ENCODE data around the gene CRTC2. TPM values are rescaled to one million over a fixed set of nuclear protein-coding genes. Genes with fewer than 3 reads are reported as not detected.
A peak's percentile ranks its signal among the peaks of the same experiment; 100 is the strongest.

Gene CRTC2
- total RNA-seq, 2 donors from 2014 or later, result 26.9 to 40.7 TPM

GRCh38 chr1:153963850-153964331 is 5.5 kb upstream of the CRTC2 start:
- Histone ChIP-seq H3K4me1 (peaks cover 22% of the 10 kb centered on the region), H3K4me3 (peak overlapping the region; percentile 63), H3K27me3 (no peaks in the 10 kb centered on the region), H3K36me3 (peaks cover 11% of the 10 kb centered on the region), H3K27ac (peak overlapping the region; percentile 96), H3K9ac (ENCODE audit: low read depth in 2 of 2, low read length in 2 of 2) (peak overlapping the region; percentile 60 to 99), H3K9me3 (no peaks in the 10 kb centered on the region)
- TF ChIP-seq, protein P1, sequence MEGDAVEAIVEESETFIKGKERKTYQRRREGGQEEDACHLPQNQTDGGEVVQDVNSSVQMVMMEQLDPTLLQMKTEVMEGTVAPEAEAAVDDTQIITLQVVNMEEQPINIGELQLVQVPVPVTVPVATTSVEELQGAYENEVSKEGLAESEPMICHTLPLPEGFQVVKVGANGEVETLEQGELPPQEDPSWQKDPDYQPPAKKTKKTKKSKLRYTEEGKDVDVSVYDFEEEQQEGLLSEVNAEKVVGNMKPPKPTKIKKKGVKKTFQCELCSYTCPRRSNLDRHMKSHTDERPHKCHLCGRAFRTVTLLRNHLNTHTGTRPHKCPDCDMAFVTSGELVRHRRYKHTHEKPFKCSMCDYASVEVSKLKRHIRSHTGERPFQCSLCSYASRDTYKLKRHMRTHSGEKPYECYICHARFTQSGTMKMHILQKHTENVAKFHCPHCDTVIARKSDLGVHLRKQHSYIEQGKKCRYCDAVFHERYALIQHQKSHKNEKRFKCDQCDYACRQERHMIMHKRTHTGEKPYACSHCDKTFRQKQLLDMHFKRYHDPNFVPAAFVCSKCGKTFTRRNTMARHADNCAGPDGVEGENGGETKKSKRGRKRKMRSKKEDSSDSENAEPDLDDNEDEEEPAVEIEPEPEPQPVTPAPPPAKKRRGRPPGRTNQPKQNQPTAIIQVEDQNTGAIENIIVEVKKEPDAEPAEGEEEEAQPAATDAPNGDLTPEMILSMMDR (IDR thresholded peaks at IDR 0.05), result no peak
- intact Hi-C loops (cut with DNase I), result no loop called here
- peak; percentile 70 for DNase-seq

- peak; percentile 100 for DNase-seq
- Histone ChIP-seq H3K9ac (ENCODE audit: low read depth in 2 of 2, low read length in 2 of 2) (peak within 1 kb of the TSS; percentile 92 to 99), H3K4me3 (peak within 1 kb of the TSS; percentile 63), H3K27ac (peak within 1 kb of the TSS; percentile 96), H3K9me3 (no peaks in the 10 kb centered on the region), H3K27me3 (no peaks in the 10 kb centered on the region), H3K36me3 (peaks cover 11% of the 10 kb centered on the region), H3K4me1 (peaks cover 23% of the 10 kb centered on the region)
- TF ChIP-seq, protein P1 (IDR thresholded peaks at IDR 0.05), result no peak
- intact Hi-C loops (cut with DNase I), result no loop called here
Observed at GRCh38 chr1:153963030-153963849, 4.8 kb upstream of the CRTC2 start, which contains the start of gene SLC39A1. TSS of gene SLC39A1 (minus strand) at chr1:153963537. CDS start at chr1:153962715, 822 bp downstream.

DNA sequence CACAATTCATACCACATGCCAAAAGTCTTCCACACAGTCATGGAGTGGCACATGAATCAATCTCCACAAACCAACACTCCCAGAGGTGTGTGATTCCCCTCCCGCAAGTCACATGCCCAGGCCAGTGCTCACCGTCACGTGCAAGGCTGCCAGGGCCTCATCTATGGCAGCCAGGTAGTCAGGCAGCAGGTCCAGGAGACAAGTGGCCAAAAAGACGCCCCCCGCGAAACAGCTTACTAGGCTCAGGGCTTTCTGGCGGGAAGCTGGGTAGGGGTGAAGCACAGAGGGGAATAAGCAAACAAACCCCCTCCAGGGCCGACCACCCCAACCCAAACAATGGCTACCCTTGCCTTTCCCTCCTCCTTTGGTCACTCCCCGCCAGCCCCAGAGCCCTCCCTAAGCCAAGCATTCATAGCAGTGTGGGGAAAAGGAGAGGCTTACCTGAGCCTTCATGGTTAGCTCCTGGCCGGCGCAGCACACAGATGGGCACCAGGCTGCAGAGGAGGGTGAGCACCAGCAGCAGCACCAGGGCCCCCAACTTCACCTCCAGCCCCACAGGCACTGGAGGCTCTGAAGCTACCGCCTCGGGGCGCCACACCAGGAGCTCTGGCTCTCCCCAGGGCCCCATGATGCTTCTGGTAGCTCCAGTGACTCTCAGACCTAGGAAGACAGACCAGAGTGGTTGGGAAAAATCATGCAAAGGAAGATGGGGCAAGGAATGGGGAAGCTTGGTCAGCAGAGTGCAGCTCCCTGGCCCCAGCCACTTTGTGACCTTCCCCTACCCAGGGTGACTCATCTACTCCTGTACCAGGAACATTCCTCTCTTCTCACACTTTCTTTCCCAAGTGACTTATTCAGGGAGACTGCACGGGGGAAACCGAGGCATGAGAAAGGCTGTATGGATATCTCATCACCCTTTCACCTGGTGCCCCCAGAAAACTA is 3.9 kb upstream of the CRTC2 start:
- peaks cover 23% of the 10 kb centered on the region for H3K4me1 ChIP-seq

GRCh38 chr1:153961421-153961820 is 3.0 kb upstream of the CRTC2 start:
- H3K9ac ChIP-seq (ENCODE audit: low read depth in 2 of 2, low read length in 2 of 2), result peak overlapping the region in 1 of 2 donors; percentile 21
- H3K4me1 ChIP-seq, result peaks cover 23% of the 10 kb centered on the region
- intact Hi-C loops (cut with DNase I), result no loop called here
- H3K9me3 ChIP-seq, result no peaks in the 10 kb centered on the region
- H3K27ac ChIP-seq, result no peak overlapping the region
- H3K27me3 ChIP-seq, result no peaks in the 10 kb centered on the region
- TF ChIP-seq, protein P1 (IDR thresholded peaks at IDR 0.05), result no peak
- no peak for DNase-seq
- H3K4me3 ChIP-seq, result no peak overlapping the region
- H3K36me3 ChIP-seq, result peaks cover 11% of the 10 kb centered on the region

More for the DNA sequence above, 3.9 kb upstream of the CRTC2 start:
- Histone ChIP-seq H3K9me3 (no peaks in the 10 kb centered on the region), H3K27ac (peak overlapping the region; percentile 96), H3K9ac (ENCODE audit: low read depth in 2 of 2, low read length in 2 of 2) (peak overlapping the region; percentile 92 to 99), H3K4me3 (peak overlapping the region; percentile 63), H3K36me3 (peaks cover 11% of the 10 kb centered on the region), H3K27me3 (no peaks in the 10 kb centered on the region)
- TF ChIP-seq, protein P1 (IDR thresholded peaks at IDR 0.05), result no peak
- peak; percentile 48 for DNase-seq
- intact Hi-C loops (cut with DNase I), result no loop called here

DNA sequence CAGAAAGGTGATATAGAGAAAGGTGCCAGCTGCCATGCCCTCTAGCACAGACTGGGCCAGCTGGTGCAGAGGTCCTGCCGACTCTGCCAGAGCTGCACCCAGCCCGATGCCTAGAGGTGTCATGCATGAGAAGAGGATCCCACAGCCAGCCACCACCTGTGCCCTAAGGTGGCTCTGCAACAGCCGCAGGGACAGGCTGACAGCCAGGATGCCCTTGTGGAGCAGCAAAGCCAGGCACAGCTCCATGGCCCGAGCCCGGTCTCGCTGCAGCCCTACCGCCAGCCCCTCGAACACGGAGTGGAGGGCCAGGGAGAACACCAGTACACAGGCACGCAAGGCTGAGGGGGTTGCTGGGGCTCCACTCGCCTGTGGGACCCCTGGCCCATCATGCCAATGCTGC is 1.8 kb upstream of the CRTC2 start:
- Histone ChIP-seq H3K27me3 (no peaks in the 10 kb centered on the region), H3K4me1 (peaks cover 14% of the 10 kb centered on the region), H3K9me3 (no peaks in the 10 kb centered on the region), H3K9ac (ENCODE audit: low read depth in 2 of 2, low read length in 2 of 2) (no peak overlapping the region), H3K4me3 (no peak overlapping the region), H3K27ac (no peak overlapping the region), H3K36me3 (peaks cover 11% of the 10 kb centered on the region)
- TF ChIP-seq, protein P1 (IDR thresholded peaks at IDR 0.05), result no peak
- intact Hi-C loops (cut with DNase I), result no loop called here
- no peak for DNase-seq

Data from colonic mucosa (tissue), 4 donors.